GM18517 (cell line): ENCODE data around the gene SPACDR.

Source experiments
- ATAC-seq: cut with Tn5 transposase; IDR thresholded peaks from one replicate; pipeline ENCODE4 v1.9.1; 2021; ENCODE audit warnings: mild to moderate bottlenecking, moderate library complexity; ENCODE audit not compliant: unreplicated experiment

SPACDR gene

DNA sequence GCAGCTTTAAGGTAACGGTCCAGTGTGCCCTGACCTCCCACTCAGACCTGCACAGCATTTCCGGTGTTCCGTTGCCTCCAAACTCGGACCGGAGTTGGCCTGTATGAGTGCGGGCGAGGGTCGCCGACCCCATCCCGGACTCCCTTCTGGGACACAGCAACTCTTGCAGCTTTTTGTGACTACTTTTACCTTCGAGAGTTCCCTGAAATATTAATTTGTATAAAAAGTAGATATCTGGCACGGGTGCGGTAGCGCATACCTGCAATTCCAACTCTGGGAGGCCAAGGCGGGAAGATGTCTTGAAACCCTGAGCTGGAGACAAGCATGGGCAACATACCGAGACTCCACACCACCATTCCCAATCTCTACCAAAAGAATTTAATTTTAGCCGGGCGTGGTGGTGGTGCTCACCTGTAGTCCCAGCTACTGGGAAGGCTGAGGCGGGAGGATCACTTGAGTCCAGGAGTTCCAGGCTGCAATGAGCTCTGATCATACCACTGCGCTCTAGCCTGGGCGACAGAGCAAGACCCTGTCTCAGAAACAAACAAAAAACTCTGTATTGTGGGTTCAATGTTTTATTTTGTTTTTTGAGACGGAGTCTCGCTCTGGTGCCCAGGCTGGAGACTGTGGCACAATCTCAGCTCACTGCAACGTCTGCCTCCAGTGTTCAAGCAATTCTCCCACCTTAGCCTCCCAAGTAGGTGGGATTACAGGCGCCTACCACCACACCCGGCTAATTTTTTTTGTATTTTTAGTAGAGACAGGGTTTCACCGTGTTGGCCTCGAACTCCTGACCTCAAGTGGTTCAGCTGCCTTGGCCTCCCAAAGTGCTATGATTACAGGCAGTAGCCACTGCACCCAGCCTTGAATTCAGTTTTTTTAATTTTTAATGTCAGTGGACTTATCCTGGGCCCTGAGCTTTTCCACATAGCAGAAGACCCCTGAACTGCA lies 26.6 kb downstream of the SPACDR start:
- no peak for ATAC-seq

DNA sequence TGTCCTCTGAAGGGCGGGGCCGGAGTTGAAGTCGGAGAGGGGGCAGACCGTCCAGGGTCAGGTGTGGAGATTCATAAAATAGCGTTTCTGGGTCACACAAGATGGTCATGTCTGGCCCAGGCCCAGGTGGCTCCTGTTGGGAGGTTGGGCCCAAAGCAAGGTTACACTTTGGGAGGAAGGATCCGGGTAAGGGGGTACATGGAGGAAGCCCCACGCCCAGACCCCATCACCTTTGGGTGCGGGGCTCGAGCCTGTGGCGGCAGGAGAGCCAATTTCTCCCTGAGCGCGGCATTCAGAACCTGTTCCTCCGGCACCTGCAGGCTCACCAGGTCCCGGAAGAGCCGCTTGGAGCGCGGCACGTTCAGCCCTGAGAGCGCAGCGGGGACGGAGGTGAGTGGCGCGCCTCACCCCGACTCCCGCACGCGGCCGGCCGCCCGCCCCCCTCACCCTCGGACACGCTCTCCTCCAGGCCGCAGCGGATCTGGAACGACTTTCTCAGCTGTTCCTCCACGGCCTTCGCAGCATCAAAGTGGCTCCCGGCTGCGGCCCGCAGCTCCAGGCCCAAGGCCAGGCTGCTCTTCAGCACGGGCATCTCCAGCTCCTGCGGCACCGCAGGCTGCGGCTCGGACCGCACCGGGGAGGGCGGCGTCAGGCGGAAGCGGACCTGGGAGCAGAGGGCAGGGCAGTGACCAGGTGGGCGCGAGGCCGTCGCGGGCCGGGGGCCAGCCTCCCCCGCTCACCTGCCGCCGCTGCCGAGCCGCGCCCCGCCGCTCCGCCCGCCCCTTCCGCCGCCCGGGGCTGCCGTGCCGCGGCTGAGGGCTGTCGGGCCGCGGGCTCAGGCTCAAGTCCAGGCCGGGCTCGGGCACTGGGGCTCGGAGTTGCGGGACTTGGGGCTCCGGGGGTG lies 28.4 kb downstream of the SPACDR start:
- ATAC-seq: peak; percentile 20

DNA sequence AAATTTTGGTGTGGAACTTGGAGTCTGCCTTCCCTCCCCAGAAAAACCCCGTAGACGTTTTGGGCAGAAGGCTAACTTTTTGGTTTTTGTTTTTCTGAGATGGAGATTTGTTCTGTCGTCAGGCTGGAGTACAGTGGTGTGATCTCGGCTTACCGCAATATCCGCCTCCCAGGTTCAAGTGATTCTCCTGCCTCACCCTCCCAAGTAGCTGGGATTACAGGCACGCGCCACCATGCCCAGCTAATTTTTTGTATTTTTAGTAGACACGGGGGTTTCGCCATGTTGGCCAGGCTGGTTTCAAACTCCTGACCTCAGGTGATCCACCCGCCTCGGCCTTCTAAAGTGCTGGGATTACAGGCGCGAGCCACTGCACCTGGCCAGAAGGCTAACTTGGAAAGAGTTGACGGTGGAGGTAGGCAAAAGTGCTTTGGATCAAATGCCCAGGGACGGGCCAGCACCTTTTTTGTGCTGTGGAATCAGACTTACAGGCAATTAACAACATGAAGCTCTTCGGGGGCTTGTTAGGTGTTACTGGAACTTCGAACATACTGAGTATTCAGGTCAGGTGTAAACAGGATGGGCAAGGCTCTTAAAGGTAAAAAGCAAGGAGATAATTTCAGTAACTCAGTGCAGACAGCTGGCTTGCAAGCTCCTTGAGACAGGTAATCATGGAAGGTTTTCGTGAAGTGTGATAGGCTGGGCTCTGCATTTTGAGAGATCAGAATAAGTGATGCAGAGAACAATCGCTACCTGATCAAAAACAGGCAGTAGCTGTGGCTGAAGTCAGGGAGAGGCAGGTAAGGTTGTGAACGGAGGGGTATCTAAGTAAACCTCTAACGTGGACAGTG lies 29.5 kb downstream of the SPACDR start:
- ATAC-seq: no peak

DNA sequence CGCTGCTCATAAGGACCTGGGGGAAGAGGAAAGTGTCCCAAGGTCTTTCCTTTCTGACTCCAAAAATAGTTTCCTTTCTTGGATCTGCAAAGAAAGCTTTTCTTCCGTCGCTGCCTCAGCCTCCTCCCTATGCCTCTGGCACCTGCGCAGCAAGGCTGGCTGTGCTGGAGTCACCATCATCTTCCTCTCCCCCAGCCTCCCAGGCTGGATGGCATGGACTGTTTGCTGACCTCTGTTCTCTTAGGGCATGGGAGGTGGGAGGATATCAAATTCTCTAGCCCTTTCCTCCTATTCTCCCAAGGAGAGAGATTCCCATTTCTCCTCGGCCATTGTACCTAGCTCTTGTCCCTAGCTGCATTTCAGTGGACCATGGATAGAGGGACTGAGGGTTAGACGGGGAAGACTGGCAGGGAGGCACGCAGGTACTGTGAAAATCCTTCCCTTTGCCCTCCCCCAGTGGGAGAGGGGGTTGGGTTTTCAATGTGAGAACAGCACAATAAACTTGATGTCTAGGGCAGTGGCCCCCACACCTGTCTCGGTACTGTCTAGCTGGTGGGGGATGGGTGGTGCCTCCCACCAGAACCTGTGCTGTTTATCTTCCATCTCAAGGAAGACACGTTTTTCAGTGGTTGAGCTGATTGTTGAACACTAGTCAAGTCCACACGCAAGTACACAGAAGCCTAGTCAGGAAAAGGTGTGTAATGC lies 30.3 kb downstream of the SPACDR start:
- ATAC-seq: no peak

DNA sequence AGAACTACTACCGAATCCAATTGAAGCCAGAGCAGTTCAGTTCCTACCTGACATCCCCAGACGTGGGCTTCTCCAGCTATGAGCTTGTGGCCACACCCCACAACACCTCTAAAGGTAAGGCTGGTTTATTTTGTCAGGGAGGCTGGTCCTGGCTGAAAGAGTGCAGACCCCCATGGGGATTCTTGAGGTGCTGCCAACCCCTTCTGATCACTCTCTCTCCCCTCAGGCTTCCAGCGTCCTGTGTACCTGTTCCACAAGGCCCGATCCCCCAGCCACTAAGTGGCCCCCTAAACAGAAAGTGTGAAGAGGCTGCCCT lies 30.8 kb downstream of the SPACDR start:
- ATAC-seq: no peak

DNA sequence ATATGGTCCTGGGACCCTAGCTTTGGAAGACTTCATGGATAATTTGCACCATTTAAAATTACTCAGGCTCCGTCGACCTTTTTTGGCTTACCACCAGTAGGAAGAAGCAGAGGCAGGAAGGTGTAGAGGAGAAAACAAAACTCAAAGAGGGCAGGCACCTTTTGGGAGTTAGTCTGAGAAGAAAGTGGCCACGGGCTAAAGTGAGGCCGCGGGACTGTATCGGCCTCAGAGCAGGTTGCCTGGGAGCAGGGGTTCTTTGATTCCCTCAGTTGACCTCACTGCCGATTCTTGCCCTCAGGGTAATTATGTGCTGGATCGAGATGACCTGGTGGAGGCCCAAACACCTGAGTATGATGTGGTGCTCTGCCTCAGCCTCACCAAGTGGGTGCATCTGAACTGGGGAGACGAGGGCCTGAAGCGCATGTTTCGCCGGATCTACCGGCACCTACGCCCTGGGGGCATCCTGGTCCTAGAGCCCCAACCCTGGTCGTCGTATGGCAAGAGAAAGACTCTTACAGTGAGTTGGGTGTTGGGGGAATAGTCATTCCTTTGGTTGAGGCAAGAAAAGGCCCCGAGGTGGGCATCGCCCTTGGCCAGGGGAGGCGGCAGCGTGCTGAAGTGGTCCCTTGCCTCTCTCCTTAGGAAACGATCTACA lies 31.3 kb downstream of the SPACDR start:
- ATAC-seq: no peak

DNA sequence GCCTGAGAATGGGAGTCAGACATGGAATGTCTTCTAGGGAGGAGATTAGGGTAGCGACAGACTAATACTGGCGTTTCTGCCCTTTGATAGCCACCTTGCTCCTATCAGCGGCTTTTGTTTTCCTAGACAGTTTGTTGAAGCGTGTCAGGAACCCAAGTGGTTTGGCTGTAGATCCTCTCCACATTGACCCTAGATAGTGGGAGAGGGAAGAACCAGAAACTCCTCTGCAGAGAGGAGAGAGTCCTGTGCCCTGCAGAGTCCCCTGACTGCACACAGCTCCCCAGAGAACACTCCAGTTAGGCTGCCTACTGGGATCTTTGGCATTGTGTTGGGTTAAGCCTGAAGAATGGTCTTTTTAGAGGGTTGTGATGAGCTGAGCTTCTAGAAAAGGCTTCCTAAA lies 32.0 kb downstream of the SPACDR start:
- ATAC-seq: no peak

DNA sequence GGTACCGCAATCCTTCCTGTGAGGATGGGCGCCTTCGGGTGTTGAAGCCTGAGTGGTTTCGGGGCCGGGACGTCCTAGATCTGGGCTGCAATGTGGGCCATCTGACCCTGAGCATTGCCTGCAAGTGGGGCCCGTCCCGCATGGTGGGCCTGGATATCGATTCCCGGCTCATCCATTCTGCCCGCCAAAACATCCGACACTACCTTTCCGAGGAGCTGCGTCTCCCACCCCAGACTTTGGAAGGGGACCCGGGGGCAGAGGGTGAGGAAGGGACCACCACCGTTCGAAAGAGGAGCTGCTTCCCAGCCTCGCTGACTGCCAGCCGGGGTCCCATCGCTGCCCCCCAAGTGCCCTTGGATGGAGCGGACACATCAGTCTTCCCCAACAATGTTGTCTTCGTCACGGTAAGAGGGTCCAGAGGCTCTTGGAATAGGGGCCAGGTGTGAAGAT lies 32.7 kb downstream of the SPACDR start:
- no peak for ATAC-seq

DNA sequence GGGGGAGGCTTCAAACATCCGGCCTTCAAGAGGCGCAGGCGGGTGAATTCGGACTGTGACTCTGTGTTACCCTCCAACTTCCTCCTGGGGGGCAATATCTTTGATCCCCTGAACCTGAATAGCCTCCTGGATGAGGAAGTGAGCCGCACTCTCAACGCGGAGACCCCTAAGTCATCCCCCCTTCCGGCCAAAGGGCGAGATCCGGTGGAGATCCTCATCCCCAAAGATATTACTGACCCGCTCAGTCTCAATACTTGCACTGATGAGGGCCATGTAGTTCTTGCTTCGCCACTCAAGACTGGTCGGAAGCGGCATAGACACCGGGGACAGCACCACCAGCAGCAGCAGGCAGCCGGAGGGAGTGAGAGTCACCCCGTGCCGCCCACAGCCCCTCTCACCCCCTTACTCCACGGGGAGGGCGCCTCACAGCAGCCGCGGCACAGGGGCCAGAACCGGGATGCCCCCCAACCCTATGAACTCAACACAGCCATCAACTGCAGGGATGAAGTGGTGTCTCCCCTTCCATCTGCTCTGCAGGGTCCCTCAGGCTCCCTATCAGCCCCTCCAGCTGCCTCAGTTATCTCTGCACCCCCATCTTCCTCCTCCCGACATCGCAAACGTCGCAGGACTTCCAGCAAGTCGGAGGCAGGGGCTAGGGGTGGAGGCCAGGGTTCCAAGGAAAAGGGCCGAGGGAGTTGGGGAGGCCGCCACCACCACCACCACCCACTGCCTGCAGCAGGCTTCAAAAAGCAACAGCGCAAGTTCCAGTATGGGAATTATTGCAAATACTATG lies 33.4 kb downstream of the SPACDR start:
- ATAC-seq: no peak

DNA sequence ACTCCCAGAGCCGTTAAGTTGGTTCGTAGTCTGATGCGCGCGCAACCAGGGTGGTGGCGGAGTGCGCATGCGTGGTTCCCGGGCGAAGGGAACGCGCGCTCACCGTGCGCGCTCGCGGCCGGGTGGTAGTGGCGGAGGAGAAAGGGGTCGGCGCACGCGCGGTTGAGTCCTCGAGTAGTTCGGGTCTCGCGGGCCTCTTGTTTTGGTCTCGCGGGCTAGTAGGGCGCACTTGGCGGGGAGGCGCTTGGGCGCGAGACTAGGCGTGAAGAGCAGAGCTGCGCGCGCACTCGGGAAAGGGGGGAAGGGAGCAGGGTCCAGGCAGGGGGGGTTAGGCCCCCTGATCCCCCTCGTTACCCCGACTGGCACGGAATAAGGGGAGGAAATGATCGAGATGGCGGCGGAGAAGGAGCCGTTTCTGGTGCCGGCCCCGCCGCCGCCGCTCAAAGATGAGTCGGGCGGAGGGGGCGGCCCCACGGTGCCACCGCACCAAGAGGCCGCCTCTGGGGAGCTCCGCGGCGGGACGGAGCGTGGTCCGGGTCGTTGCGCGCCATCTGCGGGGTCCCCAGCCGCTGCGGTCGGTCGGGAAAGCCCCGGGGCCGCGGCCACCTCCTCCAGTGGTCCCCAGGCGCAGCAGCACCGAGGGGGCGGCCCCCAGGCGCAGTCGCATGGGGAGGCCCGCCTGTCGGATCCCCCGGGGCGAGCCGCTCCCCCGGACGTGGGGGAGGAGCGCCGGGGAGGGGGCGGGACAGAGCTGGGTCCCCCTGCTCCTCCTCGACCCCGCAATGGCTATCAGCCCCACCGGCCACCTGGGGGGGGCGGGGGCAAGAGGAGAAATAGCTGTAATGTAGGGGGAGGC lies 34.2 kb downstream of the SPACDR start, which contains the start of gene MEPCE:
TSS of gene MEPCE (plus strand) at position 195 of the 856 bp plus-strand sequence. CDS start at position 383, 188 bp downstream.
- peak; percentile 32 for ATAC-seq

DNA sequence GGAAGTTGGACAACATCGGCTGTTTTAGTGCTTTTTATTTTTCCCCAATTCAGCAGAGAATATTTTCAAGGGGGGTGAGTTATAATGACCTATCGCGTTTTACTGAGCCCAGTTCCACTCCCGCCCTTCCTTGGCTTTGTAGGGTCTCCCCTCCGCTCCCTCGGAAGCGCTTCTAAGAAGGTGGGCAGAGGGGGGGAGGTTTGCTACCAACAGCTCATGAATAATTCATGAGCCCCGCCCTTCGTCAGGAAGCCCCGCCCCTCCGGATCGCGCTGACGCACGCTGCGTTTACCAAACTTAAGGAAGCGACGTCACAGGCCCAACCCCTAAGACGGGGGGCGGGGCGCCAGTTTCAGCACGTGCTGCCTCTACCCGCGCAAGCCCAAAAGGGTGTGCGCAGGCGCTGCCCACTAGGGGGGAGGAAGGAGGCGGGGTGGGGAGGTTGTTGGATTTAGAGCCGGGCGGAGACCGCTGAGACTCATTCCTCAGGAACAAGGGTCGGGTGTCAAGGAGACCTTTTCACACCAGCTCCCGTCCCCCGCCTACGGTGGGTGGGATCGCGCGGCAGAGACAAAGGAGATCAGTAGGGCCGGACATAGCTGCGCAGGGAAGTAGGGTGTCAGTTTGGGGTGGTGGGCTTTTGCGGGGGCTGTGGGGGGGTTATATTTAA lies 35.0 kb downstream of the SPACDR start:
- ATAC-seq: peak; percentile 35

DNA sequence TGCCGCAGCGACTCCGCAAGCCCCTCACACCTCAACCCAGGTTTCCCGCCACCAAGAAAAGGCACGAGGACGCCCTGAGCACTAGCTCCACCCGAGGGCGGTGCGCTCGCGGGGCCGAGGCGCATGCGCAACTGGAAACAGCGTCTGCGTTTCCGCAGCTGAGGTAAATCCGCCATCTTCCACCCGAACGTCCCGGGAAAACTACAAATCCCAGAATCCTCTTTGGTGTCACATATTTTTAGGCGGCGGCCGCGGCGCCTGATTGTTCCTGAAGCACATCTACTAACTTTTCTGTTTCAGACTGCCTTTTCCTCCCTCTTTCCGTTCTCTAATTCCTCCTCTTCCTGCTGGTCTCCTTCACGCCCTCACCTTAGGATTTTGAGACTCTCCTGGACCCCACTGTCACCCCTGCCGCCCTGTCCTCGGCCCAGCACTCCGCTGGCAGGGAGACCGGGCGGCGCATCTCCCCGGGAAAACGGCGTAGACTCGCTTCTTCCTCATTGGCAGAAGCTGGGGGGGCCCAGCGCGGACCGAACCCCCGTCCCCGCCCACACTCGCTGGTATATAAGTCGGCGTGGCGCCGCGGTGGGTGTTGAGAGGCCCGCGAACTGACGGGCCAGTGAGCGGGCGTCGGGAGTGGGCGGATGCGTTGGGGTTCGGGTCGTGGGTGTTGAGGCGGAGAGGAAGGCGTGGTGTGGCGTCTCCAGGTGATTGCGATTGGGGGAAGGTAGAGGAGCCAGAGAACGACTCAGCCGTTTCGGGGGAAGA lies 35.7 kb downstream of the SPACDR start, which contains the start of gene ZCWPW1:
TSS of gene ZCWPW1 (minus strand) at position 505 of the 768 bp plus-strand sequence. CDS start 8,054 bp downstream, outside the sequence.
- peak; percentile 43 for ATAC-seq

DNA sequence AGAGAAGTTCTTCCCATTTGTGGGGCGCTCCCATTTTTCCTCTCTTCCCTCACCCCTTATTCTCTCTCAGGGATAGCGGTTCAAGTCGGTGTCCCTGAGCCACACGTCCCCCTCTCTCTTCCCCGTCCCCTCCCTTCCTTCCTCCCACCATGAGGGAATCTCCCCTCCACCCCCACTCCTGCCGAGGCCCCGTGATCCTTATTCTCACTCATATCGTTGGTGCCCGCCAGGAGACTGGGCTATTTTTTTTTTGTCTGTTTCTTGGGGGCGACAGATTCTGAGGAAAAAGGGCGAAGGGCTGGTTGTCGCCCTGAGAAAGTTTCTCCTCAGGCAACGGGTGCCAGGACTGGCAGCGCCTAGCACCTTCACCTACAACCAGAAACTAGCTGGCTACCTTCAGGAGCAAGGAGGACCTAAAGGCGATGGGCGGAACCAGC lies 36.3 kb downstream of the SPACDR start:
- no peak for ATAC-seq

DNA sequence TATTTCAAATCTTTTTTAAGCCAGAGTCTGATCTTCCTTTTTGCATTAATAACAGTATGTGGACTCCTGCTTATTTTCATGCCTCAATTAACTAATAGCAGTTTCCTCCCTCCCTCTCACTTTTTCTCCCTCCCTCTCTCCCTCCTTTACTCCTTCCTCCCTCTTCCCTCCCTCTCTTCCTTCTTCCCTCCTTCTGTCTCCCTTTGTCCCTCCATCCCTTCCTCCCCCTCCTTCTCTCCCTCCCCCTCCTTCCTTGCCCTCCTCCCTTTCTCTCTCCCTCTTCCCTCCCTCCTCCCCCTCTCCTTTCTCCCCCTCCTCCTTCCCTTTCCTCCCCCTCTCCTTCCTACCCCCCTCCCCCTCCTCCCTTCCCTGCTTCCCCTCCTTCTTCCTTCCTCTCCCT lies 37.5 kb downstream of the SPACDR start:
- ATAC-seq: no peak

DNA sequence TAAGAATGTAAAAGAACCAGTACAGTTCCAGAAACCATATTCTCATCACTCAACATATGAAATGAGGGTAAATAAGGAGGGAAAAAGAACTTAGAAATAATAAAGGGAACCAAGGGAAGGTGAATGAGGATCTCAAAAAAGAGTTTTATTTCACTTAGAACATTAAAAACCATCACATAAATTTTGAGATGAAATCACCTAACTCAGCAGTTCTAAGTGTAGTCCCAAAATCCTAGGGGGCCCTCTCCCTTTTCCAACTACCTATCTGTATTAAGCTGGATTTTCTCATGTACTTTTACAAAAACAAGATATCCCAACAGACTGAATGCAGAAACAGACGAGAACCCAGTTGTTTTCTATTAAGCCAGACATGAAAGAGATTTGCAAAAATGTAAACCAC lies 38.7 kb downstream of the SPACDR start:
- ATAC-seq: no peak

DNA sequence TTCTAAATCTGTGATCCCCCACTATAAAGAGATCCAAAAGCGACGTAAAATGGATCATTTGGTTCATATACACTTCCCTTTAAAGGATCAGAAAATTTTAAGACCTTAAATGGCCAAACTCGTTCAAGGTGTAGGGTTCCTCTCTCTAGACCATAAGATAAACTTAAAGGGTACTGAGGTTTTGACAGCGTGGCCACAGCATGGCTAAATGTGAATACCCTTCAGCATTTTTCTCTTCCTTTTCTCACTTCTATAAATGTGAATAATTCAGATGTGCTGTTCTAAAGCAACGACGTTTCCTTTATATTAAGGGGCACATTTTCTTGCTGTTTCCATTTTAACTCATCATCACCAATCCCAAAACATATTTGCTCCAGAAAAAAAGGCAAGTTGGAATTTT lies 40.7 kb downstream of the SPACDR start:
- no peak for ATAC-seq
